IMR-90 (cell line): ENCODE results near the gene MYORG. TPM values are rescaled to one million over a fixed set of nuclear protein-coding genes. Genes with fewer than 3 reads are reported as not detected.

ENCODE experiments used
- ATAC-seq: fragments of 200-7000 bp; cut with Tn5 transposase; 2 replicates; pipeline ENCODE4 v1.9.1; 2020; ENCODE audit warnings: low read depth, mild to moderate bottlenecking, moderate library complexity
- BruUV-seq: library from RNA; stranded (reverse); fragments of 400-500 nt; replicated peaks from 2 replicates; lab custom pipeline; 2021; lab: Mats Ljungman, UMichigan
- CTCF ChIA-PET: fragments of 300-600 bp; formaldehyde crosslinking; extraction: SDS; loops from one replicate; lab custom pipeline; 2021; ENCODE audit warnings: antibody characterized with exemption; lab: Yijun Ruan, JAX
- POLR2A ChIA-PET: fragments of 300-600 bp; sonication (Branson Sonifier 250); formaldehyde crosslinking; loops from one replicate; lab custom pipeline; 2022; ENCODE audit warnings: antibody characterized with exemption; ENCODE audit not compliant: unreplicated experiment; lab: Charles Lee
- DNase-seq: peaks from one replicate; pipeline ENCODE4 v3.0.0; 2013
- H2AFZ ChIP-seq: replicated peaks from 2 replicates; pipeline ENCODE3; 2013; ENCODE audit warnings: low read length, mild to moderate bottlenecking; ENCODE audit not compliant: poor library complexity
- H2AK5ac ChIP-seq: 2 replicates; pipeline ENCODE4 v1.6.1; 2013; ENCODE audit warnings: low read depth, low read length, inconsistent platforms
- H2AK9ac ChIP-seq: replicated peaks from 2 replicates; pipeline ENCODE3; 2013; ENCODE audit warnings: mild to moderate bottlenecking, low read depth, low read length, moderate library complexity; ENCODE audit not compliant: poor library complexity
- H2BK120ac ChIP-seq: 2 replicates; pipeline ENCODE4 v1.6.1; 2013; ENCODE audit warnings: low read depth, low read length, inconsistent platforms
- H2BK15ac ChIP-seq: 3 replicates; pipeline ENCODE4 v1.6.1; 2013; ENCODE audit warnings: low read depth, low read length, inconsistent platforms
- H2BK20ac ChIP-seq: 2 replicates; pipeline ENCODE4 v1.6.1; 2013; ENCODE audit warnings: low read depth, mild to moderate bottlenecking, inconsistent platforms, low read length, moderate library complexity
- H2BK5ac ChIP-seq: 2 replicates; pipeline ENCODE4 v1.6.1; 2013; ENCODE audit warnings: mild to moderate bottlenecking, low read depth, low read length, inconsistent platforms; ENCODE audit not compliant: poor library complexity, severe bottlenecking
- H3K14ac ChIP-seq: replicated peaks from 2 replicates; pipeline ENCODE4 v1.6.1; 2013; ENCODE audit warnings: low read depth, low read length, inconsistent platforms
- H3K18ac ChIP-seq: 2 replicates; pipeline ENCODE4 v1.6.1; 2013; ENCODE audit warnings: low read depth, low read length, control low read depth
- H3K23ac ChIP-seq: 2 replicates; pipeline ENCODE4 v1.6.1; 2013; ENCODE audit warnings: low read depth, low read length, inconsistent platforms
- H3K27ac ChIP-seq: 2 replicates; pipeline ENCODE4 v1.5.1; 2013; ENCODE audit warnings: mild to moderate bottlenecking, control low read depth, low read length; ENCODE audit not compliant: insufficient read depth
- H3K27me3 ChIP-seq: 2 replicates; pipeline ENCODE4 v1.6.1; 2013; ENCODE audit warnings: low read length; ENCODE audit not compliant: control insufficient read depth, insufficient read depth
- H3K36me3 ChIP-seq: 2 replicates; pipeline ENCODE4 v1.6.1; 2013; ENCODE audit warnings: low read length, mixed read lengths; ENCODE audit not compliant: control insufficient read depth, insufficient read depth
- H3K4ac ChIP-seq: 2 replicates; pipeline ENCODE4 v1.6.1; 2013; ENCODE audit warnings: low read depth, low read length, inconsistent platforms
- H3K4me1 ChIP-seq: 2 replicates; pipeline ENCODE4 v1.6.1; 2013; ENCODE audit warnings: low read length, mixed read lengths; ENCODE audit not compliant: control insufficient read depth, insufficient read depth
- H3K4me2 ChIP-seq: 2 replicates; pipeline ENCODE4 v1.6.1; 2013; ENCODE audit warnings: low read depth, mild to moderate bottlenecking, control low read depth, low read length, moderate library complexity
- H3K4me3 ChIP-seq: 2 replicates; pipeline ENCODE4 v1.5.1; 2013; ENCODE audit warnings: low read depth, mild to moderate bottlenecking, control low read depth, low read length, moderate library complexity; ENCODE audit not compliant: insufficient read depth
- H3K56ac ChIP-seq: 2 replicates; pipeline ENCODE4 v1.6.1; 2013; ENCODE audit warnings: low read length, inconsistent platforms; ENCODE audit not compliant: insufficient read depth; ENCODE audit errors: extremely low read depth
- H3K79me1 ChIP-seq, 2 experiments: 2 replicates each; pipeline ENCODE4 v1.6.1; 2013; ENCODE audit warnings: low read length in 2 of 2, inconsistent platforms in 1 of 2, low read depth in 1 of 2
- H3K9ac ChIP-seq: 2 replicates; pipeline ENCODE4 v1.6.1; 2013; ENCODE audit warnings: low read depth, low read length, control low read depth
- H3K9me1 ChIP-seq: 2 replicates; pipeline ENCODE4 v1.6.1; 2013; ENCODE audit warnings: low read length, inconsistent platforms; ENCODE audit not compliant: insufficient read depth
- H3K9me3 ChIP-seq: 2 replicates; pipeline ENCODE4 v1.6.1; 2013; ENCODE audit warnings: low read length; ENCODE audit not compliant: control insufficient read depth, insufficient read depth
- H4K20me1 ChIP-seq: 2 replicates; pipeline ENCODE4 v1.6.1; 2013; ENCODE audit warnings: low read length, inconsistent platforms; ENCODE audit not compliant: insufficient read depth
- H4K5ac ChIP-seq: 2 replicates; pipeline ENCODE4 v1.6.1; 2013; ENCODE audit warnings: mild to moderate bottlenecking, low read depth, low read length, control low read depth
- H4K8ac ChIP-seq, 2 experiments: 2 replicates each; pipeline ENCODE4 v1.6.1; 2013; ENCODE audit warnings: low read depth in 2 of 2, low read length in 2 of 2, control low read depth in 1 of 2, inconsistent platforms in 1 of 2
- H4K91ac ChIP-seq: 2 replicates; pipeline ENCODE4 v1.6.1; 2013; ENCODE audit warnings: low read depth, low read length, inconsistent platforms; ENCODE audit not compliant: insufficient read depth
- CTCF ChIP-seq: conservative IDR thresholded peaks from 2 replicates; pipeline ENCODE4 v1.5.1; 2012; ENCODE audit warnings: mild to moderate bottlenecking, low read depth, low read length, improper control_type of control experiment
- RCOR1 ChIP-seq: IDR thresholded peaks from 2 replicates; pipeline ENCODE4 v1.6.1; 2012; ENCODE audit warnings: mild to moderate bottlenecking, low read length, improper control_type of control experiment; ENCODE audit not compliant: insufficient replicate concordance
- SMC3 ChIP-seq: fragments of 150-350 bp; IDR thresholded peaks from 2 replicates; pipeline ENCODE4 v1.6.1; 2016; ENCODE audit warnings: low read depth, mild to moderate bottlenecking, antibody characterized with exemption, low read length, moderate library complexity
- WGBS, 2 experiments: methylation state at CpG; one replicate each; pipeline versions ENCODE4 v1.1.5 to v1.1.7; 2013; ENCODE audit warnings: missing lambda C conversion rate in 2 of 2; ENCODE audit not compliant: insufficient read length in 1 of 2; ENCODE audit errors: extremely low coverage in 2 of 2; 5-methylcytosine and 5-hydroxymethylcytosine counted together
- dilution Hi-C: fragments of 300-500 bp; cut with HindIII; formaldehyde crosslinking; loops from one replicate; pipeline ENCODE4 v1.14.3; 2018; ENCODE audit warnings: low sequenced_read_pairs; ENCODE audit not compliant: unreplicated experiment
- in situ Hi-C: fragments of 300-500 bp; cut with MboI; formaldehyde crosslinking; loops from 3 replicates; pipeline ENCODE4 v1.14.3; 2019; ENCODE audit warnings: low sequenced_read_pairs, inconsistent platforms, mixed read lengths
- intact Hi-C: fragments of 100-400 bp; cut with micrococcal nuclease; formaldehyde crosslinking; loops from 2 replicates; pipeline ENCODE4 v1.10.0; 2022
- polyA plus RNA-seq, 3 experiments: library from polyadenylated mRNA; depleted of rRNA; stranded (reverse); fragments of >200 nt; gene quantifications; 2 replicates each; pipeline ENCODE4 v1.2.3, GENCODE V29; 2012; ENCODE audit warnings: low replicate concordance in 1 of 3
- total RNA-seq: library from RNA; depleted of rRNA; stranded (reverse); fragments of >200 nt; gene quantifications from 2 replicates; pipeline ENCODE4 v1.2.3, GENCODE V29; 2012

The MYORG gene
- total and polyA plus RNA-seq, 2 of the 4 experiments (the other 2 are of a cell fraction): 0.36 to 0.60 TPM

GRCh38 chr9:34332076-34332964 lies 44.4 kb downstream of the MYORG start (continued):
- TF ChIP-seq CTCF: peak; percentile 46

- dilution Hi-C loops (no loop called here), in situ Hi-C loops (no loop called here), intact Hi-C loops (loop anchor here (5.0 kb wide), 1 partner anchor 216 kb away; no protein-coding TSS in a partner anchor)
- Histone ChIP-seq H3K18ac (no peak overlapping the region), H2BK15ac (no peak overlapping the region), H3K23ac (no peak overlapping the region), H2BK20ac (no peak overlapping the region), H2AFZ (no peak overlapping the region), H3K4me1 (peaks cover 3% of the 10 kb centered on the region; the same call in 1 of the 2 replicates), H3K9ac (no peak overlapping the region), H3K9me1 (no peaks in the 10 kb centered on the region), H3K9me3 (no peaks in the 10 kb centered on the region), H4K8ac (no peak overlapping the region), H2BK5ac (no peak overlapping the region), H3K56ac (no peak overlapping the region), H3K27ac (no peak overlapping the region), H3K4me3 (no peak overlapping the region), H3K14ac (no peak overlapping the region), H2AK9ac (no peak overlapping the region), H2BK120ac (no peak overlapping the region), H2AK5ac (no peak overlapping the region), H3K79me1 (peaks cover 37 to 61% of the 10 kb centered on the region in 2 experiments), H4K20me1 (peaks cover 3% of the 10 kb centered on the region; the same call in 1 of the 2 replicates), H3K27me3 (no peaks in the 10 kb centered on the region), H3K4ac (no peak overlapping the region), H3K36me3 (no peaks in the 10 kb centered on the region), H3K4me2 (no peak overlapping the region), H4K91ac (no peak overlapping the region), H4K5ac (no peak overlapping the region)
- no CpG with 5 or more reads among the region's 1 CpG for WGBS, 2 experiments
- no peak for DNase-seq
- BruUV-seq: no TSS peak
- POLR2A ChIA-PET: no interaction called here
- CTCF ChIA-PET: interaction anchor here (0.6 to 1.6 kb wide), 2 partner anchors 48 to 78 kb away, joined by 3 to 4 read pairs; no protein-coding TSS in a partner anchor
- ATAC-seq: no peak
- no peak for TF ChIP-seq CTCF
- no peak for TF ChIP-seq SMC3
- TF ChIP-seq RCOR1: no peak
These were observed 45.5 kb downstream of the MYORG start for GRCh38 chr9:34331196-34331595.
